NCI-H524 treated with DMSO at 0.1 percent for 48 hours (cell line): ENCODE measurements around the gene COLEC12.

ENCODE experiments used
- DNase-seq: peaks from one replicate; lab custom pipeline; 2025; lab: John Stamatoyannopoulos, UW

Gene COLEC12

DNA sequence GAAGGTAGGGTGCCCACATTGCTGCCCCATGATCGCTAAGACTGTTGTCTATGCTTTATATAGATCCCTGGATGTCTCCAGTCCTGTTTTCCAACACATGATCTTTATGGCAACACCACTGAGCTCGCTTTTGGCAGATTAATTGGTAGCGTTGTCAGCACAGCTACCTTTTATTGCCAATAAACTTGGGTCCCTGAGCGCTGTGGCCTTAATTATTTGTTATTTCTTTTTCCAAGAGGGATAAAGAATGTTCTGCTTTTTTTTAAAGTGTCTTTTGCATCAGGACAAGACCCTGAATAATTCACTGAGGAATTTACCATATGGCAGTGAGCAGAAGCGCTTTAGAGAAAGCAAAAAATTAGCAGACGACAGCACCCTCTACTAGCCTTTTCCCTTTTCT lies 113.5 kb downstream of the COLEC12 start:
- no peak for DNase-seq

DNA sequence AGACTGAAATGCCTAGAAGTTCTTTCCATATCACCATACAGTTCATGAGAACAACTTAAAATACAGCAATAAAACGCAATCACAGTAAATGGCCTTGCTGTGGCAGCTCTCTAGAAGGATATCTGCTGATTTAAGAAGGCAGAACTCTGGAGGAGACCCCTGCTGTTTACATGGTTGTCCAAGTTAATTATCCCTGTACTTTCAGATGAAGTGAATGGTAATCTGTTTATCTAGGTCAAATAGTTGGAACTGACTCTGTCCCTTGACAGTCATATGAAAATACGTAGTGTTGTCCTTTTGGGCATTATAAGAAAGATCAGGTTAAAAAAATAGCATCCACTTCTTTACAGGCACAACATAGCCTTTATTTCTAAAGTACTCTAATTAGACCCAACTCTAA lies 115.6 kb downstream of the COLEC12 start:
- DNase-seq: no peak

DNA sequence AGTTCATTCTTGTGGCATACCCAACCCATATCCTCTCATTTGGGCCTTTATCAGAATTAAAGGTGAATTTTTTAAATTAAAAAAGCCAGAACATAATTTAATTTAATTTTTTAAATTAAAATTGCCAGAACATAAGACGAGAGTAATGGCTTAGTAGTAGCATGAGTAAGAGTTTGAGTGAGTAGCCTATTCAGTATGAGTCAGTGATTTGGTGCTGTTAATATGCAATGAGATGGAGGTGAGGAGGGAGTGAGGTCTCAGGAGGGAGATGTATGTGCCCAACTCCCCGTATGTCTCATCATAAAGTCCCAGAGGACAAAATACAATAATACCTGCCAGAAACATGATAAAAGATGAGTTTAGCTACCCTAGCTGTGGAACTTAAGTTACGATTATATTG lies 117.4 kb downstream of the COLEC12 start:
- no peak for DNase-seq

DNA sequence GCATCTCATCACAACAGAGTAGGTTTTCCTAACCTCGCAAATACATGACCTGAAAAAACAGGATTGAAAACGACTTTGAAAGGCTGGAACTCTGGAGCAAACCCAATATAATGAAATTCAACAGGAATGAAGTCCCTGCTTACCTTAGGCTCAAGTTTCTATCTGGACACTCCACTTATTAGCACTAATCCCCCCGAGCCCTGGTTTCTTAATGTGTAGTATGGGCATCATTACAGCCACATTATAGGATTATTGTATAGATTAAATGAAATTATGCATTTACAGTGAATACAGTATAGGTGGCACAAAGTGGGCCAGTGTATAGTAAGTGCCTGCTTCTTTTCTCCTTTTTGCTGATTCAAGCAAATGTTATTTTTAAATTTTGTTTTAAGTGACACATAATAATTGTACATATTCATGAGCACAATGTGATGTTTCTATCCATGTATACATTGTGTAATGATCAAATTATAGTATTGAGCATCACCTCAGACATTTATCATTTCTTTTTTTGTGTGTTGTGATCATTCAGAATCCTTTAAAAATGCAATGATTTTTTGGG lies 118.0 kb downstream of the COLEC12 start:
- DNase-seq: peak; percentile 50

DNA sequence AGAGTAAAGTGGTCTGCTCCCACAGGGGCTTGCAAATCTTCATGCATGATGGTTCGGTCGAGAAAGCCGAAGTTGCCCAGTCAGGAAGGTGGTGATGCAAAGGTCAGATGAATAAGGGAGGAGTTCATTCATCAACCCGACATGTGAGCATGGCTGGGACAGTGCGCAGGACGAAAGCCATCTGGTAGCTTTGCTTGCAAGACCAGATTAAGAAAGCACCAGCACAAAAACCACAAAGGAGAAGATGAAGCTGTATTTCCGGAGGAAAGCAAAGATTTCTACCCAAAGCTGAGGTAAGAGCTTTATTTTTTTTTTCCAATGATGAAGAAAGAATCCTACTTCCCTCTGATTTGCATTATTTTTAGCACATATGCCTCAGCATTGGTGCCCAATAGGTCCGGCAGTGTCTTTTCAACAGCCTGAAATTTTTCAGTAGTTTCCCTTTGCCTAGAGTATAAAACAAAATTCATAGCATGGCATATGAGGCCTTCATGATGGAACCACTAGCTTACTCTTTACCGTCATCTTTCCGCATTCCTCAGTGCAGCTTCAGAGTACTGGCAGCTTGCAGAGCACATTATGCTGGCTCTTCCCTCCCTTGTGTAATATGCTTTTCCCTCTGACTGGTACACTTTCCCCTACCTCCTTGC lies 120.7 kb downstream of the COLEC12 start:
- DNase-seq: no peak

DNA sequence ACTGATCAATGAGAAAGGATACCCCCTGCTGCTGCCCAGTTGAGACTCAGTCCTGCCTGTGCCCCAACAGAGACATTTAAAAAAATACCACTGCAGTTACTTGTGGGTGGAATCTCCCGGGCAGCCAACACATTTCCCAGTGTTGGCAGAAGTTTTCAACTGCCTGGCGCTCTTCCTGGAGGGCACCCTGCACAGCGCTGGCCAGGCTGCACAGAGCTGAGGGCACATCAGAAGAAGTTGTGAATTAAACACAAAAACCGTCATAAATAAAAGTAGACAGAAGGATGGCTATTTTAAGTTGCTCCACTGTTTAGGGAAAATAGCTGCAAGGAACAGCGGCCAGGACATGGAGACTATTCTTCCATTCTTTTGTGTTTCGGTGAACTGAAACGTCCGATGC lies 122.4 kb downstream of the COLEC12 start:
- DNase-seq: no peak

DNA sequence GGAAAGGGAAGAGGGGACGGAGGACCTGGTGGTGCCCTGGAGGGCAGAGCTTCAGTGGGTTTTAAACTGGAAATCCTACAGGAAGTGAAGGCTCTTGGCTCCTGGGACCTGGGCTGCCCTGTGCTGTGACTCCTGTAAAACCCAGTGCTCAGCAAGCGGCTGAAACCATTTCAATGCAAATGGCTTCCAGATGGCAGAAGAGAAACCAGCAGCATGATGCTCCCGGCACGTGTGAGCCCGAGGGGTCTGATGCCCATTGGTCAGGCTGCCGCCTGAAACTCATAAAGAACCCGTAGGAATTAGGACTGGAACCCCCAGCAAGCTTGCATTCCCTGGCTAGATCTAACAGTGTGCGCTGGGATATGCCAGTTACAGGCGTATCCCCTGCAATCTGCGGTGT lies 123.4 kb downstream of the COLEC12 start:
- DNase-seq: no peak

DNA sequence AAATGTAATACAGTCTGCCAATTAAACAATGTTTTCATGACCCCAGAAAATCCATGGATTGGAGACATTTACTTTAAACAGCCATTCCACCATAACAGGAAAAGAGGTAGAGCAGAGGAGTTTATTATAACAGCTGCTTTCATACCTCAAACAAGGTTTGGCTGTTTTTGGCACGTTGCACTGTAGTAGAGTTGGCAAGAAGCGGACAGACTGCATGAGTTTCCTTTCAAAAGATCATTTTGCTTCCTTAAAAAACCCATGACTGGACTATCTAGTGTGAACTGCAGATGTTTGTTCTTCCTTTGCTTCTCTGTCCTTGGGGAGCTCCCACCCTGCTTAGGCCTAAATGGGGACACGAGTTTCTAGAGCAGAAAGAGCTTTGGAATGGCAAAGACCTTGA lies 124.2 kb downstream of the COLEC12 start:
- DNase-seq: no peak

DNA sequence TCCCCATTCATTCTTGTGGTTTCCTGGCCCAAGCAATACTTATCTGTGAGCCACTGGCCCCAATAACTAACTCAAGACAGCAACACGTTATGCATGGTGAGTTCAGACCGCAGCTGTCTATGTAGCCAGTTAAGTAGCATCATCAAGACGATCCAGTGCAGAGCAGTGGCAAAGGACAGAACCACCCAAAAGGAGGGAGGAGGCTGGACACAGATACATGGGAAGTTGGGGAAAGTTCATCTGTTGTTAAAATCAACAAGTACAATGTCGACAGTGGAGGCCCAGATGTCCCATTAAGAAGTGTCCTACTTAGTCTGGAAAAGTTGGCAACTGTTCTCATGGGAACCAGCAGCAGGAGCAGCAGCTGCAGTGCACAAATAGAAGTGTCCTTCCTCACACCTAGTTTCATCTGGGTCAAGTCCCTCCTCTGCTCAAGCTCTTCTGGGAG lies 125.8 kb downstream of the COLEC12 start:
- DNase-seq: no peak

DNA sequence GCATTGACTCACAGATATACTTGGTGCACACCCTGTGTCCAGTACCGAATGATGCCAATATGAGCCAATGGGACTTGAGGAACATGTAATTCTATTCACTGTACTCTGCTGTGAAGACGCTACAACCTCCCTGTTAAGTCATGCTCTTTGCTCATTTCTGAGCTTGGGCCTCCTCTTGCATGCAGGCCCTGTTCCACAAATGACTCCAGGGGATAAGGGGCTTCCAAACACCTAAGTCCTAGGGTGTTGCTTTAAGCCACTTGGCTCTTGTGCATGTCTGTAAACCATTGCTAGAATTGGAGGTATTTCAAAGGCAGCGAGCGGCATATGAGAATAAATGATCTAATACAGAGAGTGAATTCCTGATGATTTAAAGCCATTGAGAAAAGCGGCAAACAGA lies 126.7 kb downstream of the COLEC12 start:
- DNase-seq: no peak

DNA sequence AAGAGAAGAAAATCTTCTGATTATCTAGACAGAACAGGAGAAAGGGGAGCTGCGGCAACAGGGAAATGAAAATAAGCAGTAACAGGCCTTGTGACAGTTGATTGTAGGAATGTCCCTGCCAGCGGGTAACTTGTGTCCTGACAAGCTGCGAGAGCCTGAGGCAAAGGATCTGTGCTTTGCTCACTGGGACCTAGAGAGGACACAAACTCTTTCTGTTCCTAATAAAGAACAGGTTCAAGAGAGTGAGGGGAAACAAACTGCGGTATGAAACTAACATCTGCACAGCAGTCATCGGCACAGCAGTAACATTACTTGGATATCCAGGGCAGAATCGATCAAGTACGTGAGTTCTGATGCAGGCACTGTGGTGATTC lies 128.9 kb downstream of the COLEC12 start:
- DNase-seq: no peak

DNA sequence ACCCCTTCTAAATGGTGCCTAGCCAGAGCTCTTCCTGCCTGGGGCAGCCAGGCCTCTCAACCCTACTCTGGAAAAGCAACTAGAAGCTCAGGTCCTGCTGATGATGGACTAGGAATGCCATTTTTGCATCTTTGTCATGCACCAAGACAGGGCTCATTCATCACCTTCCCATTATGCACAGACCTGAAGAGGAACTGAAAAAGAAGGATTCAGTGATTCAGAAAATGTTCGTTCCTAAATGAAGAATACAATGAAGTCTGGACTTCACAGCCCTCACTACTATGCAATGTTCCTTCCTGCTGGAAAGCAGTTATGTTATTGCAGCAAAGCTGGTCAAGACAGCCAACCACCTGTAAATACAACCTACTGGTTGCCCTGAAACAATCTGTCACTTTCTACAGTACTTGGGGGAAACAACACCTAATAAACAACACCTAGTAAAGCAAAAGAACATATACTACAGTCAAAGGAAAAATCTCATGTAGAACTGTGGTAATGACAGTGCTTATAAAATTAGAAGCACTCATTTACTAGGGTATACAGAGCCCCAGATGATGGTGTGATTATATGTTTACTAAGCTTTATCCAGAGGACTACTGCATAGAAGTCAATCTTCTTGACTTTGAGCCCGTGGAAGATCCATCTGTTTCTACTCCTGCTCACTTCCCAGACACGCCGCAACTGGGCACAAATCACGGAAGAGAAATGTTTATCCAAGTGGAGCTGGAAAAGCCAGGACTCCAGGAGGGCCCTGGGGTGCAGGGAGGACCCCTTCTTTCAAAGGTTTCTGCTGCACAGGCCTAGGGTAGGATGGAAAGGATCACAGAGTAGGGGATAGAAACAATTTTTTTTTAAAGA lies 129.5 kb downstream of the COLEC12 start:
- no peak for DNase-seq

DNA sequence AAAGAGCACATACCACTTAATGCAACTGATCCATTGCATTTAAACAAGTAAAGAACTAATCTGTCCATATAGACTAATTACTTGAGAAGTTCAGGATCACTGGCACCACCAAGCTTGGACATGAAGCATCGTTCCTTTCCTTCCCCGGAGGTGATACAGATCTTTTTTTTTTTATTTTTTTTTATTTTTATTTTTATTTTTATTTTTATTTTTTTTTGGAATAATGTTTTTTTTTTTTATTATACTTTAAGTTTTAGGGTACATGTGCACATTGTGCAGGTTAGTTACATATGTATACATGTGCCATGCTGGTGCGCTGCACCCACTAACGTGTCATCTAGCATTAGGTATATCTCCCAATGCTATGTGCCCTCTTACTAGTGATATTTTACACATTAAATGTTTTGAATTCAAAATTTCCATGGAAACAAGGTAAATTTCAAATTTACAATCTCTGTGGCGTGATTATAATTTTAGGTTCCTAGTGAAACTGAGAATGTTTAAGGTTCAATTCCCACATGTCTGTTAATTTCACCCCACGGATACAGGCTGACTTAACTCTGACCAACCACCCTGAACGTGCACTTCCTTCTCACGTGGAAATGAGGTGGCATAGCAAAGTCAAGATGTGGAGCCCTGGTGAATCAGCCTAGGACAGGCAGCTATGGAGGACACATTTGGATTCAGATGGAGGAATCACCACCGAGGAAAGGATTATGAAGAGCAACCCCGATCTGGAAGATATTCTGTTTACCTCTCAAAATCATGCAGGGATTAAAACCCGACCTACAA lies 131.1 kb downstream of the COLEC12 start:
- DNase-seq: no peak

DNA sequence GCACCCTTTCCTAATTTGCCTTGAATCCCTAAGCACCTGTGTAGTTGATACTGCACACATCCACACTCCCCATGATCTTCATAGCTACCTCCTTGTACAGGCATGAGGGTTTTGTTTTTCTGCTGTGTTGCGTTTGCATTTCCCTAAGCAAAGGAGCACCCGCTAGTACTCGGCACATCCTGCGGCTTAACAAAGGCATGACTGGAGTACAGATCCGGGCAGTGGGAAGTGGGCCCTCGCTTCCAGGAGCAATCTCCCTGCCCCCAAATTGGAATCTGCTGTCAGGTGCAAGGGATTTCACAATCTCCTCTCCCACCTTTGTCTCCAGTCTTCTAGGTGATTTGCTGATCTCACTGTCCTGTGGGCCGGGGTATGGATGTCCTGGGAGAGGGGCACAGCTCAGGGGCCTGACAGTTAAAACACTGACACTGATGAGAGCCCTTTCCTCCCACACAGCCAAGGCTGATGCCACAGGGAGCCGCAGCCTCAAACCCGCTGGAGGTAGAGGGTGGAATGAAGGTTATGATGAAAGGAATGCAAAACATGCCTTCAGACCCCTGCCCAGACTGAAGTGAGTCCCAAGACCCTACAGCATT lies 133.9 kb downstream of the COLEC12 start:
- DNase-seq: no peak

DNA sequence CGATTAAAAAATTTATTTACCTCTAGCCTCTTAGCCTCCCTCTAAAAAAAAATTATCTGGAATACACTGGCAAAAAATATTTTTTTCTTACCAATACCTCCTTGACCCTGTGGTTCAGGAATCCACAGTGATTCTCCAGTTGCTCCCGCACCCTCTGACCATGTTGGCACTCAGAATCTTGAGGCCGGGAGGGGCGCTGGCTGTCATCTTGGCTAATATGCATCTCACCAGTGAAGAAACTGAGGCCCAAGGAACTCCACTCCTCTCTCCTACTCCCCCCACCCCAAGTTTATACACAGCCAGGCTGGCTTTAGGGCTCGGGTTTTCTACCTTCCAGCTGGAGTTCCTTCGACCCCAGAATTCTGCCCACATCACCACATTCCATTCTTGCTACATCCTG lies 134.8 kb downstream of the COLEC12 start:
- DNase-seq: no peak

DNA sequence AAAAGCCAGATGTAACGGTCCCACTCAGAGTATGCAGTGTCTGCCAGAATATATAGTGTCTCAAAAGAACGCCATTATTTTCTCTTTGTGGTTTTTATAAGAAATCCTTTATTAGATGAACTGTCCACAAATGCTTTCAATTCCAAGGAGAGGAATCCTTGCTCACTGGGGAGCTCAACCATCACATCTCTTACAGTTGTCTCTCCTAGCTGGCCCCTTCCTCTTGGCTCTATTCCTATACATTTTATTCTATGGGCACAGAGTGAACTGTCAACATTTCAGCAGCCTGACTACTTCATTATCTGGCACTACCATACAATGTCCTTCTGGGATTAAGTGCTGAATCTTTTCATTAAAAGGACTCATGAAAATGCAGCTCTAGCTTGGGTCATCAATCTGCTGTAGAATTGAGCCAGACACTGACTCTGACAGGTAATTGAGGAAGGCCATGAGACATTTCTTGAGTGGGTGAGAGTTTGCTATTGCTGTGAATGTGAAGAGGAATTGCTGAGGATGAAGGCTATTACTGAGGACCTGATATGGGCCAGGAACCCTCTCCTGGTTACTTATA lies 136.2 kb downstream of the COLEC12 start:
- no peak for DNase-seq

DNA sequence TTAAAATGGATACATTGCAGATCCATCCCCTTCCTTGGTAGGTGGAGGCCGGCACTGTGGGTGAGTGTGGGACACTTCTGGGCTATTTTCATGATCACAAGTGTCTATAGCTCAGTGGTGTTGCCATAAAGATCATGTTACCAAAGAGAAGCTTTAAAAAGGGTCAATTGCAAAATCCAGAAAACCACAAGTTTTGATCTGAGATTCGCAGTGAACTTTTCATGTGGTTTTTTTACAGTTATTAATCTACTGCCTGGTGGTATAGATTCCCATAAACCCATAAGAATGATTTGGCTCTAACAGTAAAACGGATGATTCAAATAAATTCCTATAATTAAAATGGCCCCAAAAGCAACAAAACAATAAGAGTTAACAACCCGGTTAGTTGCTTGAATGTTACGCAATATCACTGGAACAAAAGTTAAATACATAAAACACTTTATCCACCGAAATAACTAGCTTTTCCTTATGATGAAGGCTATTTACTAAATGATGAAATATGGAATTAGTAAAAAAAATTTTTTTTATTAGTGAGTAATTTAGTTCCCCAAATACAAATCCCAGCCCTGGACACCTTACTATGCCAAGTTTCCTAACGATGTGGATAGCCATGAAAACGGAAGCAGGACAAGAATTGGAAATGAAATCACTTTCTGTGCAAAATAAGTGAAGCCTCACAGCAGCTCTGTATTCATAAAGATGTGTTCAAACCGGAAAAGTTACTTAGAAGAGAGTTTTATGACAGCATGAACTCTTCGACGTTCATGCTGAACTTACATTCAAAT lies 137.0 kb downstream of the COLEC12 start:
- DNase-seq: no peak

DNA sequence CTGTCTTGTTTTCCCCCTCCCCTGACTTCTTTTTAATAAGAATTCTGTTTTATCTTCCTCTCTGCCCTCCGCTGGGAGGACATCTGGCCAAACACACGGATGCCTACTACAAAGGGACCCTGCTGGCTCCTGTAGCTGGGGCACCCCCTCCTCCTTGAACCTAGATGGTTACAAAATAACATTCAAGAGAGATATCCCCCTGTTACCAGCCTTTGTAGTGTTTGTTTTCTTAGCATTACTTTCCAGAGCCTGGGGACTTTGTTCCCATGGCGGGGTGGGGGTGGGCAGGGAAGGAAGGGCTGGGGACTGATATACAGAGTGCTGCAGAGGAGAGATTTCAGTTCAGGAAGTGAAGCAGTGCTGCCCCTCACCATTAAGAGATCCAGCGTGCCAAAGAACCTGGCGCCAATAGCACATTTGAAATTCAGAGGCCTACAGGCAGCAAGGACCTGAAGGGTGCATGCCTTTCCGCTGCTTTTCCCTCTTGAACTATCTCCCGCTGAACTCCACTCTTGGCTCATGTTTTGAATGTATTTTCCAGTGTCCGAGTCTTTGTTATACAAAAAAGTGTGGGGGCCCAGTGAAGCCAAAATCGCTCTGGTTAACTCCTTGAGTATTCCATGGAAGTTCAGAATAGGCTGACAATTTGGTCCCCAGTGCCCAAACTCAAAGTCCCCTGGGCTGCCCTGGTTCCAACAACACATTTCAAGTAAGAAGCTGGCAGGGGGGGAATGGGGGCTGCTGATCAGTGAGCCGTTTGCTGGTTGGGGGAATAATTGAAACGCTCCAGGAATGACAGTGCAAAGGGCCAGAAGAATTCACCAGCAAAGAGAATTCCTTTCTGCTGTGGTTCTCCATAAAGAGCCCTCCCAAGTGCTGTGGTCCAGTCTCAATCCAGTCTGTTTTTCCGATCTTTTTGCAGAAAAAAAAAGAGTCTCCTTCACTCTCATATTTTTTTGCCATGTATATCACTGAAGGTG lies 137.9 kb downstream of the COLEC12 start:
- no peak for DNase-seq

DNA sequence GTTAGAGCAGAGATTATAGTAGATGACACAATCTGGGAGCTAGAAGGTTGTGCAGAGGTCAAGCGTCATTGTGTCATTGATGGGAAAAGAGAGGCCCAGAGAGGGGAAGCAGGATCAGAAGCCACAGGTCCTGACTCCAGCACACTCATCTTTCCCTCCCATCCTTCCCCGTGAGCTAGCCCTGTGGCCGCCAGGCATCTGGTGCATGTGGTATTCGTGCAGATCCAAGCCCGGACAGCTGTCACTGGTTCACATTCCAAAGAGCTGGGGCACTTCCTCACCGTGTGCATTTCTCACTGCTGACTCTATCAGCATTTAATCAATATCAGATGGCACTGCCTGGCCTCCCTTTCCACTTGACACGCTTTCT lies 138.6 kb downstream of the COLEC12 start:
- no peak for DNase-seq
